ENCODE data around the gene SLC43A2.
A peak's percentile ranks its signal among the peaks of the same experiment; 100 is the strongest.
"Not testable (repeated sequence)": the region's sequence is repeated elsewhere in the genome, so short reads cannot be mapped to it uniquely, and the experiment has no call there.

SLC43A2 gene

GRCh38 chr17:1563786-1564613 lies 64.6 kb downstream of the SLC43A2 start:
- no peak for DNase-seq (ENCODE audit: low read depth in 2 of 3, low spot score in 1 of 3)

- DNase-seq (ENCODE audit: low read depth in 2 of 3, low spot score in 1 of 3) = not testable (repeated sequence)
Measured at GRCh38 chr17:1563471-1563785, 65.2 kb downstream of the SLC43A2 start.

GRCh38 chr17:1562176-1562643 lies 66.4 kb downstream of the SLC43A2 start:
- DNase-seq (ENCODE audit: low read depth in 2 of 3, low spot score in 1 of 3) = peak in 1 of 3 donors; percentile 22

DNA sequence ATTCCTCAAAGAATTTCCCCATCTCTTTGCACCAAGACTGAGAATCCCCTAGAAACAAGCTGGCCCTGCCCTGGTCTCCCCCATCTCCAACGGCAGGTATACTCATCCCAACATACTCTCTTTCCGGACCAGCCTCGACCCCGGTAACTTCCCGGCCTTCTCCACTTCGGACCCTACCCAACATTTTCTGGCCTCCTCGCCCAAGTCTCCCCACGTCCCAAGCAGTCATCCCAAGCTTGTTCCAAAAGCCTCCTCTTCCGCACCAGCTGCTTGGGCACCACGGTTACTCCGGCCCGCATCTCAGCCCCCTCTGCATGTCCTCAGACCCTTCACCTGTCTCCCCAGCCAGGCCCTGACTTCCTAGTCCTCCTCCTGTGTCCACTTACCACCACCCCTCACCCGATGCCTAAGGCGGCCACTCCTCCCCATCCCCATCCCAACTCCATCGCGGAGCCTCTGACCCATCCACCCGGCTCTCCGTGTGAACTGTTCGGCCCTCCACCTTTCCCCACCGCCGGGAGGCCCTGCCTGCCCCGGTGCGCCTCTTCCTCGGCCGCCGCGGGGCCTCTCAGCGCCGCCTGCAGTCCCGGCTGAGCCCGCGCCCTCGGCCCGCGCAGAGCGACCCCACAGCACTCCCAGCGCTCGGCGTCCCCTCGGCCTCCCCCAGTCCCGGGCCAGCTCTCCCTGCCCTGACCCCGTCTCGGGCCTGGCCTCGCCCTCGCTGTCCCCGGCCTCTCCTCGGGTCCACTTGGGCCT lies 67.0 kb downstream of the SLC43A2 start:
- no peak for DNase-seq (ENCODE audit: low read depth in 2 of 3, low spot score in 1 of 3)

DNA sequence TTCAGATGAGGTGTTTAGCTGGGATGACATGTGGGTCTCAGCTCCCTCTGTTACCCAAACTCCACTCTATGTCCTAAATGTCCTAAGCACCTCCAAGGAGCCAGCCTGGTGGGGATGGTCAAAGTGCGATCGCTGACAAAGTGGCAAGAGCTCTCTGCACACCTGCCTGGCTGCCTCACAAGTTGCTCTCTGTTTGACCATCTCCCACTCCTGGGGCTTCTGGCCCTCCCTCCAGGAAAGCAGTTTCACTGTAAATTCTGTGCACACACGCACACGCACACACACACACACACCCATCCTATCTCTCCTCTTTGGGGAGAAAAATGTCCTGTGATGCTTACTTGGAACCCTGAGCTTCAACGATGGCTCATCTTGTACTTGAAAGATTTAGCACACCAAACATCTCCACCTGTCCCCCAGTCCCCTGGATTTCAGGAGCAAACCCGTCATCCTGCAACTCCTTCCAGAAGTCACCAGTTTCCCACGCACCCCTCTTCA lies 67.7 kb downstream of the SLC43A2 start:
- no peak for DNase-seq (ENCODE audit: low read depth in 2 of 3, low spot score in 1 of 3)

GRCh38 chr17:1560101-1560857 lies 68.4 kb downstream of the SLC43A2 start:
- no peak for DNase-seq (ENCODE audit: low read depth in 2 of 3, low spot score in 1 of 3)

- DNase-seq (ENCODE audit: low read depth in 2 of 3, low spot score in 1 of 3) = no peak
Measured at GRCh38 chr17:1559047-1560043, 69.3 kb downstream of the SLC43A2 start.

DNA sequence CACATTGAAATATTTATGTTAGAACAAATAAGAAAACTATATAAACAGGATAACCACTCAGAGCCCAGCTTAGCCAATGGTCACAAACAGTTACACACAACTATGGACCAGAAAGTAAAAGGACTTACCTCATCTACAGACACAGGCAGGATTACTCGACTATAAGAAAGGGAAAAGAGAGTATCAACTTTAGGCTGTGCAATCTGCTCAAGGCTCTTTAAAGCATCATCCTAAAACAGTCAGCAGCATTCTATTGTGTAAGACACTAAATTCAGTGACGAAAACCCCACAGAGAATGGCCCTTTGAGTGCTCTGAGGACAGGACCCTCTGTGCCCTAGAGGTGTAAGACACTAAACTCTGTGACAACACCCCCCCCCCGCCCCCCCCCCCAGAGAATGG lies 70.2 kb downstream of the SLC43A2 start:
- DNase-seq (ENCODE audit: low read depth in 2 of 3, low spot score in 1 of 3) = no peak

DNA sequence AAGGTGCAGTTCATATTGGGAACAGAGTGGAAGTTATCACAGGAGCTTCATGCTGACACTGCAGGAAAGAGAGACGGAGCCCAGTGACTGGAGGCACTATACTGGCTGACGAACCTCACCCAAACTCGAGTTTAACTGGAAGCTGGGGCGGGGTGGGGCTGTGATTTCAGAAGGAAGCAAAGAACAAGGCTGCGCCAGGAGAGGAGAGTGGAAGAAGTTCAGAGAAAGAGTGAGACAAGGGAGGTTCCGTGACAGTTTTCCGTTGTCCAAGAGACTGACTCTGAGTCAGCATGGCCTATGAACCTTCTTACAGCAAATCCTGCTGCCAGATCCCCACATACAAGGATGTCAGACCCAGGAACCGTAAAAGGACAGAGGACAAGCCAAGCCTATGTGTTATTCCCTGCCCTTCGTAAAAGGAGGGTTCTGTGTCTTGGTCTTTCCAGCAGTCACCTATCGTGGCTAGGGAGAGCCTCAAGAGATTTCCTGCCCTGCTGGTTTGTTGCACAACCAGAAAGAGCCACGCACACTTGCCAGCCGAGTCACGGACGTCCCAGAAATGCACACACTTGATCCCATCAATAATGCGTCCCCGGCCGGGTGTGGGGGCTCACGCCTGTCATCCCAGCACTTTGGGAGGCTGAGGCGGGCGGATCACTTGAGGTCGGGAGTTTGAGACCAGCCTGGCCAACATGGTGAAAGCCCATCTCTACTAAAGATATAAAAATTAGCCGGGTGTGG lies 71.1 kb downstream of the SLC43A2 start:
- no peak for DNase-seq (ENCODE audit: low read depth in 2 of 3, low spot score in 1 of 3)

DNA sequence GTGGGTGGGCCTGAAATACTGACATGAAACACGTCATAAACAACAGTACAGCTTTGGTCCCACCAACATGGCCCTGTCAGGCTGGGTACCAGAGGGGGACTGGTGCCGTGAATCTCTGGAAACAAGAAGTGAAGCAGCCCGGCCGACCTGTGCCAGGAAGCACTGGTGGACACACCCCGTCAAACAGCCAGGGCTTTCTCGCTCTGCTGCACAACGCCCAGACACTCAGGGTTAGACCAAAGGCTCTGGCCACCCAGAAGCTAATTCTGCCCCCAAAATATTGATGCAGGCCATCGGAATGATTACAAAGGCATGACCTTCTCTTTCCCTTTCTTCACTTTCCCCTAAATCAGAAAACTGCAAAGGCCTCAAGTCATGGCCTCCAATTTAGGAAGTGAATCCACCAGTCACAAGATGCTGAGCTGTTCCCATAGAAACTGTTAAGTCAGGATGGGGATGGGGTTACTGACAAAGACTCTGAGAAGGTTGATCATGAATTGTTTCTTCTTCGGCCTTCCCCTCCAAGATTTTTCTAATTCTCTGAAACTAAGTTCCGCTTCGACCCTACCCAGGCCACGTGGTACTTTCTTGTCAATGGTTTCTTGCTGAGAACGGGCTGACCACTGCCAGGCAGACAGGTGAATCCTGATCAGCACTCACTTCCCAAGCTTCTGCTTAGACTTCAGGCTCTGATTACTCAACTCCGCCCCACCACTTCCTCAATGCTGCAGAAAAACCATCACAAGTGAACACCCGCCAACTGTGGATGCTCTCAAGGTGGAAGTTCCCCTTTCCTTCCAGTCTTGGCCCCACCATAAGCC lies 72.8 kb downstream of the SLC43A2 start:
- no peak for DNase-seq (ENCODE audit: low read depth in 2 of 3, low spot score in 1 of 3)

- no peak for DNase-seq (ENCODE audit: low read depth in 2 of 3, low spot score in 1 of 3)
Measured at GRCh38 chr17:1554751-1555540, 73.7 kb downstream of the SLC43A2 start.

DNA sequence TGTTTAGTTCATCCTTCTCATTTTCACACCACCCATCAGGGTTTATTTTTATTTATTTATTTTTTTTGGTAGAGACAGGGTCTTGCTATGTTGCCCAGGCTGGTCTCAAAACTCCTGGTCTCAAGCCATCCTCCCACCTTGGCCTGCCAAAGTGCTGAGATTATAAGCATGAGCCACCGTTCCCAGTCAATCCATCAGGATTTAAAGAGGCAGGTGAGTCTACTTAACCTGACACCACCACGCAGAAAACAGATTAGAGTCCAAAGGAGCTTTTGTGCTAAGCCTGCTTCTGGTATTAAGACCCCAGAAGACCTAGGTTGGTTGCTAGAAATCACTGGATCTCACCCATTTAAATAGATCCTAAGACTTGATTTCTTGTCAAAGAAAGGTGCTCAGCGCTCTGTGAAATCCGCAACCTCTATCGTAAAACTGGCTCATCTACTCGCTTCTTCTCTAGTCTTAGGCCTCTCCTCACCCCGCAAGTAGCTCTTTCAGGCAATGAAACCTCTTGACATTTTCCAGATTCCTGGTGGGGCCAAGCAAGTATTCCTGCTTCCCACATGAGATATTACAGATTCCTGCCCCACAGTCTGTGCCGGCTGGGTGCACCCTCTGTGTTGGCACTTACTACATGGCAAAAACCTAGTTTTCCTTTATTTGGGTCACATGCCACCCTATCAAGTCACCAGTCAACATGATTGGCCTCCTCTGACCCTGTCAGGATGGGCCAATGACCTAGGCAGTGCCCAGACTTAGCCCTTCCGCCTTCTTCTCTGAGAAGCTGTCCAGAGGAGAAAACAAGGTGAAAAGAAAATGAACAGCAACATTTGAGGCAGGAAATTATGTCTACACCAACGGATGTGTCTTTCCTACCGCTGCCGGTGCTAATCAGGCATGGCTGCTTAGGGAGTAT lies 75.0 kb downstream of the SLC43A2 start:
- DNase-seq (ENCODE audit: low read depth in 2 of 3, low spot score in 1 of 3) = no peak

GRCh38 chr17:1552932-1553331 lies 75.7 kb downstream of the SLC43A2 start:
- DNase-seq (ENCODE audit: low read depth in 2 of 3, low spot score in 1 of 3) = no peak

DNA sequence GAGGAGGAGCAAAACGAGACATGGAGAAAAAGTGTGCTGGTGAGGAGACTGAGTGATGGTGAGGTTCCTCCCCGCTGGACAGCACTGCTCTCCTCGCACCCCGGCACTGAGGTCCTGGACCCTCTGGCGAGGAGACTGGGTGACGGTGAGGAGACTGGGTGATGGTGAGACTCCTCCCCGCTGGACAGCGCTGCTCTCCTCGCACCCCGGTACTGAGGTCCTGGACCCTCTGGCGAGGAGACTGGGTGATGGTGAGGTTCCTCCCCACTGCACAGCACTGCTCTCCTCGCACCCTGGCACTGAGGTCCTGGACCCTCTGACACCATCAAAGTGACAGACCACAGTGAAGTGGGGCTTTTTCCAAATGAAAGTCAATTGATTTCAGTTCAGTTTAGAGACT lies 76.9 kb downstream of the SLC43A2 start:
- DNase-seq (ENCODE audit: low read depth in 2 of 3, low spot score in 1 of 3) = no peak

DNA sequence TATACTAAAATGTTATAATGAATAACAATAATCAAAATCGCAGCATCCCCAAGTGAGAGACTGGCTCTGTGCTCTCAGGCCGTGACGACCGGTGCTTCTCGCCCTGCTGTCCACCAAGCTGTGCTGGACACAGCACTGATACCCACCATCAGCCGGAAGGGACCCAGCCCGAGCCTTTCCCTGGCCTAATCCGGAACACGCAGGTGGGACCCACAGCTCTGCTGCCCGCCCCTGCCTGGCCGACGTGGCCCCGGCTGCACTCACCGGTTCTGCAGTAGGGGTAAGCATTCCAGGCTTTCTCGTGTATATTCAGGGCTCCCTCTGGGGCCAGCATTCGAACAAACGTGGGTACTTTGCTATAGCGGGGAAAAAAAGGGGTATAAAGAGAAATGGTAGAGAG lies 80.6 kb downstream of the SLC43A2 start:
- DNase-seq (ENCODE audit: low read depth in 2 of 3, low spot score in 1 of 3) = no peak

GRCh38 chr17:1546292-1546922 lies 82.2 kb downstream of the SLC43A2 start:
- DNase-seq (ENCODE audit: low read depth in 2 of 3, low spot score in 1 of 3) = no peak
